Coronary artery (tissue), 2 donors: ENCODE data around the gene EFNA2.

Source experiments
- DNase-seq: peaks from one replicate; pipeline ENCODE4 v3.0.0-alpha.2; 2017; ENCODE audit warnings: low spot score
- H3K27ac ChIP-seq, 2 donors: fragments of 200-600 bp; sonication (generic); one replicate each; pipeline ENCODE4 v1.5.1; 2016 to 2019
- H3K4me3 ChIP-seq: fragments of 200-600 bp; sonication (generic); 2 replicates; pipeline ENCODE4 v1.5.1; 2016; ENCODE audit warnings: mild to moderate bottlenecking, moderate library complexity
- CTCF ChIP-seq: fragments of 200-600 bp; sonication (generic); IDR thresholded peaks from one replicate; pipeline ENCODE4 v1.5.1; 2019; ENCODE audit warnings: antibody characterized with exemption

Gene EFNA2

GRCh38 chr19:1349211-1349610 lies 63.5 kb downstream of the EFNA2 start:
- Histone ChIP-seq H3K27ac (no peak overlapping the region), H3K4me3 (no peak overlapping the region)
- no peak for DNase-seq
- TF ChIP-seq CTCF = no peak

- TF ChIP-seq CTCF = no peak
- Histone ChIP-seq H3K27ac (no peak overlapping the region), H3K4me3 (no peak overlapping the region)
- DNase-seq = no peak
Measured at GRCh38 chr19:1350867-1351266, 65.2 kb downstream of the EFNA2 start.
